ENCODE results near the gene STIM2. TPM values are rescaled to one million over a fixed set of nuclear protein-coding genes. Genes with fewer than 3 reads are reported as not detected.

The STIM2 gene
- polyA plus RNA-seq, 1 donor (not counting 4 experiments of a cell fraction or from before 2014, with no cell fraction given) = 20.7 TPM

DNA sequence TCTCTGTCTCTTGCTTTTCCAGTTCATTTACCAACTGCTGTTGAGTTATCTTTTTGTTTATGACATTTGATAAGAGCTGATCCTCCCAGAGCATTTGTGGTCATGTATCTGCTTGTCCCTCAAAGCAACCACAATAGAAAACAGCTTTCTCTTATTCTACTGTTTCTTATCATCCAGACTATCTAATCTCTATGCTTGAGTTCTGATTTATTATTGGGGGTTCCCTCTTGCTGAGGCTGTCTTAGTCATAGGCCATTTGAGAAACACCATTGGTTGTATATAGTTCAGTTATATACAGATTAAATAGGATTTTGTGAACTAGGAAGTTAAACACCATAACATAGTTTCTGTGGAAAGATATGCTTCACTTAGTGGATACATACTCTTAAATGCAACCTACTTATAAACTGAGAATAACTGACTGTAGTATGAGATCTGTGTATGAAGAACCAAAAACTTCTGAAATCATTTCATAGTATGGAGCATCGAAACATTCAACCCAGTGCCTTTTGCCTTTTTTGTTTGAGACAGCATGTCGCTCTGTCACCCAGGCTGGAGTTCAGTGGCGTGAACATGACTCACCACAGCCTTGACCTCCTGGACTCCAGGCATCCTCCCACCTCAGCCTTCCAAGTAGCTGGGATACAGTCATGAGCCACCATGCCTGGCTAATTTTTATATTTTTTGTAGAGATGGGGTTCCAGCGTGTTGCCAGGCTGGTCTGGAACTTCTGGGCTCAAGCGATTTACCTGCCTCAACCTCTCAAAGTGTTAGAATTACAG is 75.8 kb downstream of the STIM2 start:
- FAIRE-seq = peak; percentile 17
- dilution Hi-C loops (cut with MboI; ENCODE audit: extremely low pct_ligation_motif_present, low sequenced_read_pairs) = no loop called here
- no peak for DNase-seq (ENCODE audit: low read depth, low spot score)

DNA sequence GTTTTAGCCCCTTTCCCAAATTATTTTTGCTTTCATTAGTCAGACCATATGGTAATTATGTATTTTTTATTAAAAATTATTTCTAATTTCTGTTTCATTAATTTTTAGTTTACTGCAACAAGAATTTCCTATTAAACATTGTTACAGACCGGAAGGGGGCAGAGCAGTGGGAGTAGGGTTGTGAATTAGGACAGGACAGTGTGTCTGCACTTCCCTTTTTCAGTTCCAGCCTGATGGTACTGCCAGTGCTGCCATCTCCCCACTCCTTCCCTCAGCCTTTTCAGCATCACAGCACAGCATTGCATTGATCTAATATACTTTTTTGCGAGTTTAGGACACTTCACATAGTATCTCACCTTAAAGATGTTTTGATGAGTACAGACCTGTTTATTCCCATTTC is 76.5 kb downstream of the STIM2 start:
- H3K4me3 ChIP-seq (ENCODE audit: control insufficient read depth in 2 of 3, extremely low read depth in 1 of 3, insufficient read depth in 2 of 3, low read depth in 1 of 3, low read length in 3 of 3) = no peak overlapping the region
- dilution Hi-C loops (cut with MboI; ENCODE audit: extremely low pct_ligation_motif_present, low sequenced_read_pairs) = no loop called here
- no peak overlapping the region for H3K9ac ChIP-seq (ENCODE audit: control insufficient read depth, extremely low read depth, insufficient read depth, low read length)
- TF ChIP-seq CTCF (optimal IDR thresholded peaks at IDR 0.05 in 1 of 3, IDR thresholded peaks at IDR 0.05 in 1 of 3, conservative IDR thresholded peaks at IDR 0.05 in 1 of 3; ENCODE audit: extremely low read depth in 1 of 3, insufficient read depth in 2 of 3, low read length in 3 of 3) = no peak
- TF ChIP-seq EZH2 (IDR thresholded peaks at IDR 0.05; ENCODE audit: low read length) = no peak
- H3K9me1 ChIP-seq (ENCODE audit: control insufficient read depth, extremely low read depth, insufficient read depth, low read length) = no peaks in the 10 kb centered on the region
- no peak overlapping the region for H3K27ac ChIP-seq (ENCODE audit: control insufficient read depth, insufficient read depth, low read length)
- no peaks in the 10 kb centered on the region for H3K27me3 ChIP-seq (ENCODE audit: control insufficient read depth, extremely low read depth, insufficient read depth, low read length)
- H4K20me1 ChIP-seq (ENCODE audit: control insufficient read depth, extremely low read depth, insufficient read depth, low read length) = no peaks in the 10 kb centered on the region
- DNase-seq (ENCODE audit: low read depth, low spot score) = no peak
- H2AFZ ChIP-seq (ENCODE audit: control insufficient read depth, low read length) = no peak overlapping the region
- no peak for FAIRE-seq
- no peaks in the 10 kb centered on the region for H3K9me3 ChIP-seq (ENCODE audit: control insufficient read depth, low read depth, low read length)
- H3K4me1 ChIP-seq (ENCODE audit: control insufficient read depth, extremely low read depth, insufficient read depth, low read length) = no peaks in the 10 kb centered on the region
- no peak overlapping the region for H3K4me2 ChIP-seq (ENCODE audit: control insufficient read depth, extremely low read depth, insufficient read depth, low read depth, low read length)
- peaks cover 2% of the 10 kb centered on the region for H3K79me2 ChIP-seq (ENCODE audit: control insufficient read depth, insufficient read depth, low read length)
- no peaks in the 10 kb centered on the region for H3K36me3 ChIP-seq (ENCODE audit: control insufficient read depth in 2 of 2, extremely low read depth in 1 of 2, insufficient read depth in 2 of 2, low read length in 2 of 2)

More for the DNA sequence above, 75.8 kb downstream of the STIM2 start:
- Histone ChIP-seq H3K9me3 (ENCODE audit: control insufficient read depth, low read depth, low read length) (no peaks in the 10 kb centered on the region), H3K79me2 (ENCODE audit: control insufficient read depth, insufficient read depth, low read length) (peaks cover 2% of the 10 kb centered on the region), H3K9me1 (ENCODE audit: control insufficient read depth, extremely low read depth, insufficient read depth, low read length) (no peaks in the 10 kb centered on the region), H3K27me3 (ENCODE audit: control insufficient read depth, extremely low read depth, insufficient read depth, low read length) (no peaks in the 10 kb centered on the region), H3K27ac (ENCODE audit: control insufficient read depth, insufficient read depth, low read length) (no peak overlapping the region), H4K20me1 (ENCODE audit: control insufficient read depth, extremely low read depth, insufficient read depth, low read length) (no peaks in the 10 kb centered on the region), H2AFZ (ENCODE audit: control insufficient read depth, low read length) (no peak overlapping the region), H3K4me2 (ENCODE audit: control insufficient read depth, extremely low read depth, insufficient read depth, low read depth, low read length) (no peak overlapping the region), H3K4me1 (ENCODE audit: control insufficient read depth, extremely low read depth, insufficient read depth, low read length) (no peaks in the 10 kb centered on the region), H3K9ac (ENCODE audit: control insufficient read depth, extremely low read depth, insufficient read depth, low read length) (no peak overlapping the region), H3K4me3 (ENCODE audit: control insufficient read depth in 2 of 3, extremely low read depth in 1 of 3, insufficient read depth in 2 of 3, low read depth in 1 of 3, low read length in 3 of 3) (no peak overlapping the region), H3K36me3 (ENCODE audit: control insufficient read depth in 2 of 2, extremely low read depth in 1 of 2, insufficient read depth in 2 of 2, low read length in 2 of 2) (no peaks in the 10 kb centered on the region)
- TF ChIP-seq CTCF (optimal IDR thresholded peaks at IDR 0.05 in 1 of 3, IDR thresholded peaks at IDR 0.05 in 1 of 3, conservative IDR thresholded peaks at IDR 0.05 in 1 of 3; ENCODE audit: extremely low read depth in 1 of 3, insufficient read depth in 2 of 3, low read length in 3 of 3) (no peak), EZH2 (IDR thresholded peaks at IDR 0.05; ENCODE audit: low read length) (no peak)

Data from keratinocyte (primary cell).